UCSD-AML1 (cell line): ENCODE measurements around the gene CTDNEP1.

Source experiments
- DNase-seq: peaks from one replicate; lab custom pipeline; 2025; ENCODE audit not compliant: unreplicated experiment; lab: John Stamatoyannopoulos, UW

CTDNEP1 gene

GRCh38 chr17:7251661-7252175, at the start of gene CTDNEP1:
Gene CTDNEP1, minus strand, starts transcription at chr17:7251734. Its CDS starts 438 bp downstream, at chr17:7251296.
- peak; percentile 98 for DNase-seq

- DNase-seq: peak; percentile 86
Measured at GRCh38 chr17:7296189-7296861, 44.8 kb upstream of the CTDNEP1 start.

- no peak for DNase-seq
Measured at GRCh38 chr17:7295230-7296180, 44.0 kb upstream of the CTDNEP1 start.

DNA sequence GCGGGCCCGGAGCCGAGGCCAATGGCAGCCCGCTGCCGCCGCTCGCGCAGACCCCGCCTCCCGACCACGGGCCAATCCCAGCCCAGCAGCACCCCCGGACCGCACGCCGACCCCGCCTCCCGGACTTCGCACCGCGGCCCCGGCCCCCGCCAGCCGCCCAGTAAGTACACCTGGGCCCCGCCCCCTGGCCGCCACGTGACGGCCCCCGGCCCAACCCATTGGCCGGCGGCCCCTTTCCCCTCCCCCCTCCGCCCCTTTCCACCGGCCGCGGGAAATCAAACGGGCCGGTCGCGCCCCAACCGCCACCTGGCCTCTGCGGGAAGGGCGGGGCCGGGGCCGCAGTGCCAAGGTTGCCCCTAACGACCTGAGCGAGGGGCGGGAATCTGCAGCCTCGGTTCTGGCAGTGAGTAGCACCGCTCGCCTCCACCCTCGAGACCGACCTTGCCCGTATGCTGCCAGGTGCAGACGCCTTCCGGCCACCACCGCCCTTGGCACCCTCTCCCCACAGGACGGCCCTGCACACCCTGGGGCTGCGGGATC, 43.1 kb upstream of the CTDNEP1 start, which contains the start of gene YBX2:
YBX2 (minus strand) TSS at position 26 of the 540 bp plus-strand sequence. CDS start 139 bp downstream, outside the sequence.
- DNase-seq: peak; percentile 65

DNA sequence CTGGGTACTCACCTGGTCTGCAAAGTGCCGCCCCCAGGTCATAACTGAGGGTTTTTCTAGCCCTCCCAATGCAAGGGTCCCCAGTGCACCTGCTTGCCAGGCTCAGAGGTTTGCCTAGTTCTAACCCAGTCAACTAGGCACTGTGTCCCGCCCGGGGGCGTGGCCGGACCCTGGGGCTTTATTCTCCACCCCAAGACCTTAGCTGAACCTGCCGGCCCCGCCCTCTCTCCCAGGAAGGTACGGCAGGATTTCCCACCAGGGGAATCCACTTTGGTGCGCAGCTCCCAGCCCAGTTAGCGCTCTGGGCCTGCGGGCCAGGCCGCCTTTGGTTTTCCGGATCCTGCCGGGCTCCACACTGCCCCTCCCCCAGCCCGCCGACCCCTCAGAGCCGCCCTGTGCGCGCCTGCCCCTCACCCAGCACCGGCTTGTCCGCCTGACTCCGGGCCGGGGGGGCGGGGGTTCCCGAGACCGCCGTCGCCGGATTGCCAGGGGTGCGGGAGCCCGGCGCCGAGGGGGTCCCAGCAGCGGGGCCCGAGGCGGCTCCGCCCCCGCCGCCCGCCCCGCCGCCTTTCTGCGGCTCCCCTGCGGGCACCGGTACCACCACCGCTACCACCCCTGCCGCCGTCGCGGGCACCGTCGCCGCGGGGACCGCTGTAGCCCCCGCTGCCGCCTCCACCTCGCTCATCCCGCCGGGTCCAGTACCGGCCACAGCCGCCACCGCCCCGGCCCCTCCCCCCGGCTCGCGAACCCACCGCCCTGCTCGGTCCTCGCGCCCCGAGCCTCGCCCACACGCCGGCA, 42.5 kb upstream of the CTDNEP1 start:
- no peak for DNase-seq

- no peak for DNase-seq
Measured at GRCh38 chr17:7293159-7293558, 41.6 kb upstream of the CTDNEP1 start.

DNA sequence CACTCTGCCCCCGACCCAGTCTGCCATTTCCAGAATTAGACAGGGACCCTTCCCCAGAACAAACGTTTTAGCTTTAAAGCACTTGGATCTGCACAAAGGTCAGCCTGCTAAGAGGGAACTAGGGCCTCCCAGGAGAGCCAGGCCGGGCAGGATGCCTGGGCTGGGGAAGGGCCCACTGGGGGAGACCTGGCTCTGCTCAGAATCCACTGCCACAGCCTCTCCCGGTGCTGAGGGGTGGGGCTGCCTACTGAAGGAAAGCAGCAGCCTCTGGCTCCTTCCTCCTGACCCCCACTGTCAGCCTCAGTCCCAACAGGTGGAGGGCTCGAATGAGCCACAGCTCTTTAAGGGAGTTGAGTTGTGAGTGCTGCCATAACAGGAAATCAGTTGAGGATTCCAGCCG, 41.2 kb upstream of the CTDNEP1 start:
- DNase-seq: no peak

DNA sequence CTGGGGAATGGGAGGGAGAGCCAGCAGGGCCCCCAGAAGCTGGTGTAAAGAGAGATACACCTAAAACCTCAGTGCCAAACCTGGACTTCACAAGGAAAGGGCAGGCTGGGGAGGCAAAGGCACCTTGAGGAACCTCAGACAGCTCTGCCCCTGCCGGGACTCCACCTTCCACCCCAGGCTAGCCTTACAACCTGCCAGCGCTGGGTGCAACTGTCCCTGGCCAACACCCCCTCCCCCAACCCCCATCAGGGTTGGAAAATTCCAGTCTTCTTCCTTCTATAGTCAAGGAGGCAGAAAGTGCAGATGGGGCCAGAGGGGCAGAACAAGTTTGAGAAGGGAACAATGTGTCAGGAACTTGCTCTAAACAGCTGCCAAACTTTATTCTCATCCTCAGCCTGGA, 40.7 kb upstream of the CTDNEP1 start:
- no peak for DNase-seq

GRCh38 chr17:7290685-7291084, 39.2 kb upstream of the CTDNEP1 start:
- DNase-seq: no peak

GRCh38 chr17:7290166-7290565, 38.6 kb upstream of the CTDNEP1 start:
- no peak for DNase-seq

DNA sequence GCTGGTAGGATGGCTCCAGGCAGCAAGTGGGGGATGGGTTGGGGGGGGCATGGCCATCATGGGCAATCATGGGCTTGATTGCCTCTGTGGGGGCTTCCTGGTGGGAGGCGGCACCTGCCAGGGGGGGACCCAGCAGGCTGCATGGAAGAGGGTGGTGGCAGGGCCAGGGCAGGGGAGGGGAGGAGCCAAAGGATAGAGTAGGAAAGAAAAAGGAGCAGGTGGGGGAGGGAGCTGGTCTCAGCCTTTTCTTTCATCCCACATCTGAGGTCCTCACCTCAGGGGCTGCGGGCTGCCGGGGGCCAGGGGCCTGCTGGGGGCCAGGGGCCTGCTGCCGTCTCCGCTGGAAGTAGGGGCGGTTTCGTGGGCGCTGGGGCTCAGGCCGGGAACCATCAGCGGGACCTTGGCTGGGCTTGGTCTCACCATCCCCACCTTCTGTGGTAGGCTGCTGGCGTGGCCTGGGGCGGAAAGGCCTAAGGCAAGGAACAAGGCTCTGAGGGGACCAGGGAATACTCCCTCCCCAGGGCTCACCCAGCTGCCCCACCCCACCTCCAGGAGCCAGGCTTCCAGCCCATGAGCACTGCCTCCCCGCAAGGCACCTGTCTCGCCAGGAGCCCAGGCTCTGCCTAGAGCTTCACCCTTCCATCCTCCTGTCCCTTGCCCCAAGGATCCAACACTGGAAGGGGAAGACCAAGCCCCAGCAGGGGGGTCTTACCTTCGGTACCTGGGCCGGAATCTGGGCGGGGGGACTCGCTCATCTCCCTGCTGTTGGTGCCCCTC, 37.9 kb upstream of the CTDNEP1 start:
- no peak for DNase-seq

- no peak for DNase-seq
Measured at GRCh38 chr17:7285679-7286078, 34.1 kb upstream of the CTDNEP1 start.

GRCh38 chr17:7284911-7285310, 33.4 kb upstream of the CTDNEP1 start:
- no peak for DNase-seq

DNA sequence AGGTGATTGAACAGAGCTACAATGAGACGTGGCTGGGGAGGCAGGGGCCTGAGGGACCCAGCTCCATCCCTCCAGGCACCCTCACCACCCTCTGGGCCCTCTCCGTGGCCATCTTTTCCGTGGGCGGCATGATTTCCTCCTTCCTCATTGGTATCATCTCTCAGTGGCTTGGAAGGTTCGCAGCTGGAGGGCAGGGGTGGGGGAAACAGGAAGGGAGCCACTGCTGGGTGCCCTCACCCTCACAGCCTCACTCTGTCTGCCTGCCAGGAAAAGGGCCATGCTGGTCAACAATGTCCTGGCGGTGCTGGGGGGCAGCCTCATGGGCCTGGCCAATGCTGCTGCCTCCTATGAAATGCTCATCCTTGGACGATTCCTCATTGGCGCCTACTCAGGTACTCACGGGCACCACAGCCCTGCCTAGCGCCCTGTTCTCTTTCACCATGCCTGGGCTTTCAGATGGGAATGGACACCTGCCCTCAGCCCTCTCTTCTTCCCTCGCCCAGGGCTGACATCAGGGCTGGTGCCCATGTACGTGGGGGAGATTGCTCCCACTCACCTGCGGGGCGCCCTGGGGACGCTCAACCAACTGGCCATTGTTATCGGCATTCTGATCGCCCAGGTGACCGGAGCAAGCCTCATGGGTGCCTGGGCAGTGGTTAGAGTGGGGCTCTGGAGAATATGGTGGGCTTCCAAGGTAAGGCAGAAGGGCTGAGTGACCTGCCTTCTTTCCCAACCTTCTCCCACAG, 32.1 kb upstream of the CTDNEP1 start:
- no peak for DNase-seq

GRCh38 chr17:7282752-7283321, 31.3 kb upstream of the CTDNEP1 start:
- no peak for DNase-seq

GRCh38 chr17:7281953-7282751, 30.6 kb upstream of the CTDNEP1 start:
- DNase-seq: no peak

DNA sequence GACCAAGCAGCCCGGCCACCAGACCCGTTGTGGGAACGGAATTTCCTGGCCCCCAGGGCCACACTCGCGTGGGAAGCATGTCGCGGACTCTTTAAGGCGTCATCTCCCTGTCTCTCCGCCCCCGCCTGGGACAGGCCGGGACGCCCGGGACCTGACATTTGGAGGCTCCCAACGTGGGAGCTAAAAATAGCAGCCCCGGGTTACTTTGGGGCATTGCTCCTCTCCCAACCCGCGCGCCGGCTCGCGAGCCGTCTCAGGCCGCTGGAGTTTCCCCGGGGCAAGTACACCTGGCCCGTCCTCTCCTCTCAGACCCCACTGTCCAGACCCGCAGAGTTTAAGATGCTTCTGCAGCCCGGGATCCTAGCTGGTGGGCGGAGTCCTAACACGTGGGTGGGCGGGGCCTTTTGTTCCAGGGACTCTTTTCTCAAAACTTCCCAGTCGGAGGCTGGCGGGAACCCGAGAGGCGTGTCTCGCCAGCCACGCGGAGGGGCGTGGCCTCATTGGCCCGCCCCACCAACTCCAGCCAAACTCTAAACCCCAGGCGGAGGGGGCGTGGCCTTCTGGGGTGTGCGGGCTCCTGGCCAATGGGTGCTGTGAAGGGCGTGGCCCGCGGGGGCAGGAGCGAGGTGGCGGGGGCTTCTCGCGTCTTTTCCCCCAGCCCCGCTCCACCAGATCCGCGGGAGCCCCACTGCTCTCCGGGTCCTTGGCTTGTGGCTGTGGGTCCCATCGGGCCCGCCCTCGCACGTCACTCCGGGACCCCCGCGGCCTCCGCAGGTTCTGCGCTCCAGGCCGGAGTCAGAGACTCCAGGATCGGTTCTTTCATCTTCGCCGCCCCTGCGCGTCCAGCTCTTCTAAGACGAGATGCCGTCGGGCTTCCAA, 29.8 kb upstream of the CTDNEP1 start, which contains the start of gene SLC2A4:
SLC2A4 (plus strand) TSS at position 645 of the 879 bp plus-strand sequence; CDS start at position 862, 217 bp downstream.
- DNase-seq: peak; percentile 96
